Activated CD4-positive, alpha-beta T cell treated with anti-CD3 and anti-CD28 coated beads for 24 hours (primary cell): Measurements from ENCODE around the gene SHH.
A peak's percentile ranks its signal among the peaks of the same experiment; 100 is the strongest.

Experiments
- DNase-seq, 2 donors: peaks; one replicate each; pipeline ENCODE4 v3.0.0-alpha.2; 2020; ENCODE audit warnings: low read depth in 2 of 2

Gene SHH

GRCh38 chr7:155764438-155764793 is 47.8 kb downstream of the SHH start:
- peak; percentile 11 to 26 for DNase-seq

DNA sequence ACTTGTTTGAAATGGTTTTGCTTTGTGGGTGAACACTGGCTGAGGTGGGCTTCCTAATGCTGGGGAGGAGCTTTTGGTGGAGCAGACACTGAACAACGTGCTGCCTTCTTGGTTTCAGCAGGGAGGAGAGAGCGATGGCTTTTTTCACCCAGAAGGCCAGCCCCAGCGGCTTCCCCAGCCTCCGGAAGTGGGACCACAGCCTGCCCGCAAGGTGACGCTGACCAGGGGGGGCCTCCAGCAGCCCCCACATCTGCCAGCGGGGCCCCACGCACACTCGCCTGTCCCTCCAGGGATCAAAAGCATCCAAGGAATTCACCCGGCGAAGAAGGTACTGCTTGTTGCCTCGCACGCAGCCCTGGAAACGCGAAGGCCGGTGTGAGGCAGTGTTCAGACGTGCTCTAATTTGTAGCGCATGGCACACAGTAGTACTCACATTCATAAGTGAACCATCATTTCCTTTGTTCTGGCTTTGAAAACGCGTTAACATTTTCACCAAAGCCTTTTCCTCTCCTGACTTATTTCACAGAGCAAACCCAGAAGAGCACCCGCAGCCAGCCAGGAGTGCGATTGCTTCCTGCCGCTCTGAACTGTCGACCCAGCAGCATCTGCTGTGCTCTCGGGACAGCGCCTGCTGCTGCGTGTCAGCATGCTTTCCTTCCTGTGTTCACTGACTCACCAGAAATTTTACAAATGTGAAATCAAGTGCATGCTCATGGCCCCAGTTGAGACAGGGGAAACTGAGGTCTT is 48.4 kb downstream of the SHH start:
- DNase-seq: peak; percentile 20 to 32

DNA sequence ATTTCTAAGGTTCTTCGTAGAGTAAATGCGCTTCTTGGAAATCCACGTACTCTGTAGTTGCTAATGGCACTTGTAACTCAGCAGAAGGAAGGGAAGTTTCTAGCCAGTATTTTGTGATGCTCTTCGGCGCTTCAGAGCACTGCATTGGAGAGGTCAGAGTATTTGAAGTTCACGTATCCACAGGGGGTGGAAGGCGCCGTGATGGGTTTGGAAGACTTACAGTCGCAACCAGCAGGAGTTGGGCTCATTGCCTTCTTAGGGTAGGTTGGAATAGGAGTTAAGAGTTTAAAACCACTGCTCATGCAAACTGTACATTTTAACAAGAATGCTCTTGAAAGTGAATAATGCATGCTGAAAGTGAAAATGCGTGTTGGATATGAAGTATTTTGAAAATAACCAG is 49.1 kb downstream of the SHH start:
- no peak for DNase-seq

DNA sequence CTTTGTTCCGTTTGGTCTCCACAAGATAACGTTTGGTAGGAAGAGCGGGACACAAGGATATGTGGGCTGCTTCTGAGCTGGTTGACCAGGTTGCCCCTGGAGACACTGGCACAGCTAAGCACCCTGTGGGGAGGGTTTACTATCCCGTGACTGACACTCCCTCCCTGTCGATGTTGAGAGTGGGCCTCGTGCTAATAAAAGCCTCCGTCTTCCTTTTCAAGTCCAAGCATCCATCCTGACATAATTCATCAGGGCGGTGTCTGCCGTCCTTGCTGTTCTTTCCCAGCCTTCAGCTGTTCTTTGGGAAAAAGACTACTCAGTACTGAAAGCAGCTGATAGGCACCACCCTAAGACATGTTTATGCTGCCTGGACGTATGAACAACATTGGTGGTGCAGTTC is 49.6 kb downstream of the SHH start:
- no peak for DNase-seq

DNA sequence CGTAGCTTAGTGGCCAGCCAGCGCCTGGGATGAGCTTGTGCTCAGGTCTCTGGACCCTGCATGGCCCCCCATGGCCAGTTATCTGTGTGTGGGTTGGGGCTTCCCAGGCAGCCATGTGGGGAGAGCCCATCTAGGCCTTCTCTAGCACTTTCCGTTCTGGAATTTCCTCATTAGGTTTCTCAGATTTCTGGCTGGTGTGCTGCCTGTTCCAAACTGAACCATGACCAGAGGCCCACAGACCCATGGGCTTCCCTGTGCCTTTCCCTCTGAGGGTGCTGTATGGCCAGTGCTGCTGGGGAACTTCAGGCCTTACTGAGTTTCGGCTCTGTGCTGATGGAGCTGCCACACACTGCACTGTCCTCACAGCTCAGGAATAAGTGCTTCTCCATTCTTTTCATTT is 50.2 kb downstream of the SHH start:
- DNase-seq: no peak

GRCh38 chr7:155761162-155761561 is 51.1 kb downstream of the SHH start:
- DNase-seq: no peak

DNA sequence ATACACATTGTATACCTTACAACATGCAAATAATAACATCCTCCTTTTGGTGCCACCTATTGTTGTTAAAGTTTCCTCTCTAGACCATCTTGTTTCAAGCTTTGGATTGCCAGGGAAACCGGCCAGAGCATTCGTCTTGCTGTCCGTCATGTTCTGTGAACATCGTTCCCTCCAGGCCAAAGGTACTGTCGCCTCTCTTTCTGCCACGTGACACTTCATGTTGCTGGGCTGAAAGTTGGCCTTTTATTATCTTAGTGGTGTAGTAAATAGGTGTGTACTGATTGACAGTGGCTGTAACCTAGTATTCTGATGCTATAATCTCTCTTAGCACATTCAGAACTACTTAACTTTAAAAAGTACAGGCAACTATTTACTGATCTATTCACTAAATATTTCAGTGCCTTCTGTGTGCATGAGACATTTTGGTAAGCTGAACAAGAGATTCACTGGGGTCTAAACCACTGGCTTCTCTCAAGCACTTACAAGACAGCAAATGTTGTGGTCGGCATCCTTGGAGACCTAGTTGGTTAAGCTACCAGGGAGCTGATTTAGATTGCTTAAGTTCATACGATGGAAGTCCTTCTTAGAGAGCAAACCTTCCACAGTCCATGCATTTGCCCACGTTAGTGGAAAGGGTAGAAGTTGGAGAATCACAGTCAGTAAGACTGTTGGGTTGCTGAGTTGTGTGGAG is 52.4 kb downstream of the SHH start:
- no peak for DNase-seq

DNA sequence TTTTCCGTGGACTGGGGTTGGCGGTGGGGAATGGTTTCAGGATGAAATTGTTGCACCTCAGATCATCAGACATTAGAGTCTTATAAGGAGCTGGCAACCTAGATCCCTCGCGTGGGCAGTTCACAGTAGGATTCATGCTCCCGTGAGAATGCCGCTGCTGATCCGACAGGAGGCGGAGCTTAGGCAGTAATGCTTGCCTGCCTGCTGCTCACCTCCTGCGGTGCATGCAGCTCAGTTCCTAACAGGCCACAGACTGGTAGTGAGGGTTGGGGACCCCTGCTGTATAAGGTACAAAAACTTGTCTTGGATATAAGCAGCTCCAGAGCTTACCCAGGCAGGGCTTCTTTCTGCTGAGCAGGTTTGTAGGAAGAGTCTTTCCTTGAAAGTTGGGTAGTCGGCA is 53.9 kb downstream of the SHH start:
- DNase-seq: no peak

- no peak for DNase-seq
Measured at GRCh38 chr7:155756322-155756721, 55.9 kb downstream of the SHH start.

- no peak for DNase-seq
Measured at GRCh38 chr7:155755026-155755425, 57.2 kb downstream of the SHH start.

DNA sequence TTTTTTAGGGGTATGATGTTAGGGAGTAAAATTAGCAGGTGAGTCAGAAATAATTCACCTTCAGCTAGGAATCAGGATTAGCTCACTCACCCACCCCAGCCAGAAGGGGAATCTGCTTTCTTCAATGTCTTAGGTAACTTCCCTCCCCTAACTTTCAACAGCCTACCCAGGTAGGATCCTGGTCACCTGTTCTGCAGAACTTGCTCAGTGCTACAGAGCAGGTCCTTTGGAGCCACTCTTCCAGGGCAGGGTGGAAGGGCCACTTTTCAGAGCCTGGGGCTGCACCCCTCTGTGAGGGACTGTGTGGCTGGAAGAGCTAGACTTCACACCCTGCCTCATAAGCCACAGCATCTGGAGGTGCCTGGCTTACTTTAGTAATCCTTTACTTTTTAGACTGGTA is 58.1 kb downstream of the SHH start:
- no peak for DNase-seq

DNA sequence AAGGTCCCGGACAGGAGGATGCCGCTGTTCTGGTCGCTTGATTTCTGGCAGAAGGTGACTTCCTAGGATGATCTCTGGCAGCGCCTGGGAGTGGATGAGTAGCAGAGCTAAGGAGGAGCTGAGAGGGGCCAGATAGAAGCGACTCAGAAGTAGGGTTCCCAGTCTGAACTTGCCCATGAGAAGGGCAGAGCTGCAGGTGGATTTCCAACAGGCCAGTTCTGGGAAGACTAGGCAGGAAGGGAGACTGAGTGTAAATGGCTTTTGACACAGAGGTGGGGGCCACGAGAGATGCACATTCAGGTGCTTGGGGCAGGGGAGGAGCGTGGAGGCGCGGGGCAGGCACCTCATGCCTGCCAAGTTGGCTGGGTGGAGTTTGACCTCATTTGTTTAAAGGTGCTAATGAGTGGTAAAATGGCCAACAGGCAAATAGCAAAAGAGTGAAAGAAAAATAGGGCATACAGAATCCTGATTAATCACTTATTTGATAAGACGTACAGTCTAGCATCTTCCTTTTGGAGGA is 58.8 kb downstream of the SHH start:
- no peak for DNase-seq

- no peak for DNase-seq
Measured at GRCh38 chr7:155752756-155753445, 59.4 kb downstream of the SHH start.

DNA sequence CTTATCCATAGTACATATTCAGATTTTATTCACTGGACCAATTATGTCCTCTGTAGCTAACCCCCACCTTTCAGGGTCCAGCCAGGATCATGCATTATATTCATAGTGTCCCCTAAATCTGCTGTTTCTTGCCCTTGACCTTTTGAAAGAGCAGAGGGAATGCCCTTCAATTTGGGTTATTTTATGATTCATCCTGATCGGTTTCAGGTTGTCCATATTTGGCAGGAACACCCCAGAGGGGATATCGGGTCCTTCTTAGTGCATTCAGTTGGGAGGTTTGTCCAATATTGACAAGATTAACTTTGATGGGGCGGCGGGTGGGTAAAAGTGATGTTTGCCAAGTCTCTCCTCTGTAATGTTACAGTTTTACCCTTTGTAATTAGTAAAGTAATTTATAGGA is 60.9 kb downstream of the SHH start:
- no peak for DNase-seq

GRCh38 chr7:155750255-155751125 is 61.8 kb downstream of the SHH start:
- DNase-seq: no peak
